GM18870 (cell line): ENCODE results near the gene PDCD1.
"Not testable (repeated sequence)": the region's sequence is repeated elsewhere in the genome, so short reads cannot be mapped to it uniquely, and the experiment has no call there.

Experiments used
- ATAC-seq: cut with Tn5 transposase; IDR thresholded peaks from one replicate; pipeline ENCODE4 v1.9.1; 2021; ENCODE audit warnings: moderate library complexity; ENCODE audit not compliant: unreplicated experiment

PDCD1 gene

GRCh38 chr2:241835611-241836010, 23.1 kb downstream of the PDCD1 start:
- no peak for ATAC-seq

DNA sequence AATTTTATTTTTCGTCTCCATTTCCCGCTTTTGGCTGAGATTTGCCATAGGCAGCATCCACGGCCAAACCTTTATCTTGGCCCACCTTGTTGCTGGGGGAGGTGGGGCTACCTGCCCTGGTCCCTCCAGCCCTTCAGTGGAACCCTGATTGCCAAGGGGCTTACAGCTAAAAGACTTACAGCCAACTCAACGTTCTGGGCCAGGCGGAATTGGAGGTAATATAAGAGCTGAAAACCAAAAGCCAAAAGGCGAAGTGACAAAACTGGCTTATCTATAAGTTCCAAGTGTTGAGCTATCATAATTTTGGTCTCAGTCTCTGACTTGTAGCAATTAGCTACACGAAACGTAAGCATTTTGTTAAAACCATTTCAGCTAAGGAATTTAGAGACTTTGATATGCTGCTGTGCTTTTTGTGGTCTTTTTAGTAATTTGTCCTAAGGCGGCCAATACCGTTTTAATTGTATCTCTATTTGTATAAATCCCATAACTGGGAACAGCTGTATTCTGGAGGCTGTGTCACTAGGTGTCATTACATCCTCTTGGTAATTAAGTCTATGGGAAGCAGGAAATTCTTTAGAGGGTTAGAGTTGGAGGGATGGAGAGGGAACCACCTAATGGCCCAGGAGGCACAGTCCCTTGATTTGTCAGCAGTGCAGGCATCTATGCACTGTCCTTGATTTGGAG, 24.0 kb downstream of the PDCD1 start:
- ATAC-seq: no peak

GRCh38 chr2:241833756-241834526, 24.8 kb downstream of the PDCD1 start:
- ATAC-seq: not testable (repeated sequence)

DNA sequence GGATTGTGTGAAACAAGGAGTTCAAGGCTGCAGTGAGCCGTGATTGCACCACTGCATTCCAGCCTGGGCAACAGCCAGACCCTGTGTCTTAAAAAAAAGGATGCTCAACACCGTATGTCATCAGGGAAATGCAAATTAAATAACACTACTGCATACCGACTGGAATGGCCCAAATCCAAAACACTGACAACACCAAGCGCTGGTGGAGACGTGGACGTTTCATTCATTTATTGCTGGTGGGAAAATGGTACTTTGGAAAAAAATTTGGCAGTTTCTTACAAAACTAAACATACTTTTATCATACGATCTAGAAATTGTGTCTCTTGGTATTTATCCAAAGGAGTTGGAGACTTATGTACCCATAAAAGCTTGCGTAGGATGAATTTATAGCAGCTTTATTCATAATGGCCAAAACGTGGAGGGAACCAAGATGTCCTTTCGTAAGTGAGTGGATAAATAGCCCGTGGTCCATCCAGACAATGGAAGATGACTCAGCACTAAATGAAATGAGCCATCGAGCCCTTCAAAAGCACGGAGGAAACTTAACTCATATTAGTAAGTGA, 25.5 kb downstream of the PDCD1 start:
- ATAC-seq: no peak

GRCh38 chr2:241827394-241827793, 31.3 kb downstream of the PDCD1 start:
- ATAC-seq: no peak

DNA sequence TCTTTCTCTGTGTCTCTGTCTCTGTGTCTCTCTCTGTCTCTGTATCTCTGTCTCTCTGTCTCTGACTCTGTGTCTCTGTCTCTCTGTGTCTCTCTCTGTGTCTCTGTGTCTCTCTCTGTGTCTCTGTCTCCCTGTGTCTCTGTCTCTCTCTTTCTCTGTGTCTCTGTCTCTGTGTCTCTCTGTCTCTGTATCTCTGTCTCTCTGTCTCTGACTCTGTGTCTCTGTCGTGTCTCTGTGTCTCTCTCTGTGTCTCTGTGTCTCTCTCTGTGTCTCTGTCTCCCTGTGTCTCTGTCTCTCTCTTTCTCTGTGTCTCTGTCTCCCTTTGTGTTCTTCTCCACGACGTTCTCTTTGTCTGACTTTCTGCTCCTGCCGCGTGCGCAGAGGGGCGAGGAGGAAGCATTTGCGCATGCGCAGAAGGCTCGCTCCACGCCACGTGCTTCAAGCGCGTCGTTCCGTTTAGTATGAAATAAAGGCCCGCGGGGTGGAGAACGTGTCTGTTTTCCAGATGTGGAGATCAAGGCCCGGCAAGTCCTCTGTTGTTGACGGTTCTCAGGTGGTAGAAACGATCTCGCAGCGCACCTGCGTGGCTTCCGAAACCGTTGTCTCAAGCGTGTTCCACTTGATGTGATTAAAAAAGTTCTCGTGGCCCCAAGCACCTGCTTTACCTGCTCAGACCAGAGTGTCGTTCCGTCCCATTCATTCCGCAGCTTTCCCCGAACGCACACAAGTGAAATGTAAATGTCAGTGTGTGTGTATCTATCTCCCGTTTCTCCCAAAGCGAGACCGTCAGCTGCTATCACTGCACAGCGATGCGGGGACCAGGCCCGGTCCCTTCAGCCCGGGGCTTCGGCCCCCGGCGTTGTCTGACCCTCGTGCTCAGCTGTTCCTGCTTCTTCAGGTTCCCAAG, 34.9 kb downstream of the PDCD1 start:
- ATAC-seq: not testable (repeated sequence)

- ATAC-seq: no peak
Observed at GRCh38 chr2:241822264-241822623, 36.5 kb downstream of the PDCD1 start.

GRCh38 chr2:241821460-241822263, 37.0 kb downstream of the PDCD1 start:
- ATAC-seq: no peak

DNA sequence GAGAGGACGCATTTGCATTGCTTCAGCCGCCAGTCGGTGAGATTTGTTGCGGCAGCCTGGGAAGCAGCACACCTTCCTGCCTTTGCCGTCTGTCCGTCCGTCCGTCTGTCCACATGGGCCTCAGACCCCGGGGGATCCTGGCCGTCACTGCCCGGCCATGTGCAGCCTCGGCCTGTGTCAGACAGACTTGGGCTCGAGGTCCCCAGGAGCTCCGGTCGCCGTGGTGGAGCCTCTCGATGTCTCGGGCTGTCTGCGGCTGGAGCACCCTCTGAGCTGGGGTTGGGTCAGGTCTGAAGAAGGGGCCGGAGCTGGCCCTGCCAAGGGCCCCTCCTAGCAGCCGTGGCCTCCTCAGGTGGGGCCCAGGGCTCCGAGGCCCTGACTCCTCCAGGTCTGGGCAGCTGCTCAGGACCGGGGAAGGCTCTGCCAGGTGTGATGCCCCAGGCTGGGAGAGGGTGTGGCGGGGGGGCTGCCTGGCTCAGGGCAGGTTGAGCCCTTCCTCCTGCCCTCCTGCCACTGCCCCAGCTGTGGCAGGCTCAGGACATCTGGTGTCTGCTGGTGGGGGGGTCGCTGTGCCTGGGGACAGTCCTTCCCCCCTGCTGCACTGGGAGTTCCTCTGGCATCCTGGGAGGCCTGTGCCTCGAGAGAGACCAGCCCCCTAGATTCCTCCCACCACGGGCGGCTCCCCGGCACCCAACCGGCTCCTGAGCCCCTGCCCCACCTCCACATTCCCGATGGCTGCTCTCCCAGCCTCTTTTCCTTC, 37.9 kb downstream of the PDCD1 start:
- ATAC-seq: no peak

GRCh38 chr2:241819947-241820624, 38.6 kb downstream of the PDCD1 start:
- ATAC-seq: not testable (repeated sequence)

DNA sequence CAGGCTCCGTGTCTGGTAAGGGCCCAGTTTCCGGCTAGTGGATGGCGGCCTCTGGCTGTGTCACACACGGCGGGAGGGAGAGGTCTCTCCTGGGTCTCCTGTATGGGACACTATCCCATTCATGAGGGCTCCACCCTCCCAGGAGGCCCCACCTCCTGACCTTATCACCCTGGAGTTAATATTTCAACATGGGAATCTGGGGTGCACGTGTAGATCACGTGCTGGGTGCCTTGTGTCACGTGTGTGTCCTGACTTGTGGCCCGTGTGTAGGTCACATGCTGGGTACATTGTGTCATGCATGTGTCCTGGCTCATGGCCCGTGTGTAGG, 39.8 kb downstream of the PDCD1 start:
- no peak for ATAC-seq

DNA sequence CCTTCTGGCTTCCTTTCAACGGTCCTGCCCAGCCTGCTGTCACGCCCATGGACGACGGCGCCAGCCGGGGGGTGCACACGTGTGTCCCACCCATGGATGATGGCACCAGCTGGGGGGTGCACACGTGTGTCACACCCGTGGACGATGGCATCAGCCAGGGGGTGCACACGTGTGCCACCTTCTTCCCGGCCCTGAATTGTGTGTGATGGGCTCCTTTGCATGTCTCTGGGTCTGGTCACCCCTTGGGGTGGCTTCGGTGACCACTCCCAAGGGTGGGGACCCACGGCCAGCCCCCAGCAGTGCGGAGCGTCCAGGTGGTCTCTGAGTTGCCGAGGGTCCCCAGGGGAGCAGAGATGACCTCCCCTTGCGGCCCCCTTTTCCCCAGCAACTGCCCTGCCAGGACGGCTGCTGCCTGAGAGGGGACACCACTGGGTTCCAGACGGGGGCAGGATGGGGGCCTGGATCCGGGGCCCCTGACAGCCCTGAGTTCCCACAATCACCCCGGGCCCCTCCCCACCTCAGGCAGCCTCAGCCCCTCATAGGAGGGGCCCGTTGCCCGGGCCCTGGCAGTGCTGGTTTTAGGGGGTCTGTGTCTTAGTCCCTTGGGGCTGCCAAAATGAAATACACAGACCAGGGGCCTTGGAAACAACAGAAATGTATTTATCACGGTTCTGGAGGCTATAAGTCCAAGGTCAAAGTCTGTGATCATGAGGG, 40.3 kb downstream of the PDCD1 start:
- ATAC-seq: no peak

- ATAC-seq: not testable (repeated sequence)
Observed at GRCh38 chr2:241817821-241818215, 40.9 kb downstream of the PDCD1 start.

DNA sequence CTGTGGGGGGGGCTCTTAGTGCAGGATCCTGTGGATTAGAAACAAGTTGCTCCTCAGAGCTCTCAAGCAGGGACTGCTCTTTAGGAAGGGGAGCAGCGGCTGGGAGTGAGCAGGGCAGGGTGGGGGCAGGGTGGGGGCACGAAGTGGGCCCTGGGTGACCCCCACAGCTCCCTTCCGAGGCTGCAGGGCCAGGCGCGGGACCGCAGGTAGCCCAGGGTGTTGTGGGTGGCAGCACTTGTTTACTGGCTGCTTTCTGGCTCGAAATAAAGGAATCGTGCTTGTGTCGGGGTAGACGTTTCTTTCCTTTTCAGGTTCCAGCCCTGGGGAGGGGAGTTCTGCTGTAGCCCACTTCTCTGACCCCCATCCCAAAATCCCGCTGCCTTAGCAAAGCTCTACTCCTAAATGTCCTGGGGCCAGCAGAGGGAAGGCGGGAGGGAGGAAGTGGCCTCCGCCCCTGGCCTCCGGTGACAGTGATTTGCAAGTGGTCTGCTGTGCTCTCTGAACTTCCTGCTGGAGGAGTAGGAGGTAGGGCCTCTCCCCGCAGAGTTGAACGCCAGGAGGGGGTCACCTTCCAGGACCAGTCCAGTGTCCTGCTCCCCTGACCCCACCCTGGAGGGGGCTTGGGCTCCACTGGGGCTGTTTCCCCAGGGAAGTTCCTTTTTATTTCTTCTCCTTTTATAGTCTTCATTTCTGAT, 41.4 kb downstream of the PDCD1 start:
- ATAC-seq: no peak

- no peak for ATAC-seq
Observed at GRCh38 chr2:241816431-241817121, 42.1 kb downstream of the PDCD1 start.

DNA sequence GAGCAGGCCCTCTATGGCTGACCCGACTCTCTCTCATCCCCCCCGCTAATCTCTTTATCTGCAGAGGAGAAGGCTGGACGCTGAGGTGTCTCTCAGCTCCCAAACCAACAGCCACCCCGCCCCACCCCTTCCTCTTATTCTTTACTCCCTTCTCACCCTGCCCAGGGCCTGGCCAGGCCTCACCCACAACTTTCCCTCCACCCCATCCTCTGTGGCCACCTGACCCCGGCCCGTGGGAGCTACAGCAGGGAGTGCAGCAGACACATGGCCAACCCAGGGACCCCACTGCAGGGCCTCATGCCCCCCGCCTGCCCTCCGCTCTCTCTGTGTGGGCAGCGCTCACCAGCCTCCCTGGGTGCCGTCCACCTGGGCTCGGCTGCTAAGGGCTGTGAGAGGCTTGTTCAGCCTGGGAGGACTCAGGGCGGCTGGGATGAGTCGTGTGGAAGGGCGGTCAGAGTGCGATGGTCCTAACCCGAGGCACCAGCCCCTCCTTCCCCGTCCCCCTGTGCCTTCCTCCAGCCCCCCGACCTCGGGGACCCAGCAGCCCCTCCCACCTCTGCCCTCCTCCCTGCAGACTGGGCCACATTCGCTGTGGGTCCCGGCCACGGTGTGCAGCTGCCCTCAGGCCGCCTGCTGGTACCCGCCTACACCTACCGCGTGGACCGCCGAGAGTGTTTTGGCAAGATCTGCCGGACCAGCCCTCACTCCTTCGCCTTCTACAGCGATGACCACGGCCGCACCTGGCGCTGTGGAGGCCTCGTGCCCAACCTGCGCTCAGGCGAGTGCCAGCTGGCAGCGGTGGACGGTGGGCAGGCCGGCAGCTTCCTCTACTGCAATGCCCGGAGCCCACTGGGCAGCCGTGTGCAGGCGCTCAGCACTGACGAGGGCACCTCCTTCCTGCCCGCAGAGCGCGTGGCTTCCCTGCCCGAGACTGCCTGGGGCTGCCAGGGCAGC, 42.9 kb downstream of the PDCD1 start:
- no peak for ATAC-seq
